Choroid plexus epithelial cell (primary cell): ENCODE data around the gene RNF103.

ENCODE experiments used
- DNase-seq: peaks from one replicate; pipeline ENCODE4 v3.0.0-alpha.2; 2010; ENCODE audit warnings: low read depth
- H3K4me3 ChIP-seq: 2 replicates; pipeline ENCODE4 v1.5.1; 2011; ENCODE audit warnings: low read depth, mild to moderate bottlenecking, control low read depth, low read length, moderate library complexity
- TF ChIP-seq, protein P1 (sequence below): conservative IDR thresholded peaks from 2 replicates; pipeline ENCODE4 v1.5.1; 2011; ENCODE audit warnings: low read depth, mild to moderate bottlenecking, control low read depth, inconsistent platforms, low read length, moderate library complexity

RNF103 gene

DNA sequence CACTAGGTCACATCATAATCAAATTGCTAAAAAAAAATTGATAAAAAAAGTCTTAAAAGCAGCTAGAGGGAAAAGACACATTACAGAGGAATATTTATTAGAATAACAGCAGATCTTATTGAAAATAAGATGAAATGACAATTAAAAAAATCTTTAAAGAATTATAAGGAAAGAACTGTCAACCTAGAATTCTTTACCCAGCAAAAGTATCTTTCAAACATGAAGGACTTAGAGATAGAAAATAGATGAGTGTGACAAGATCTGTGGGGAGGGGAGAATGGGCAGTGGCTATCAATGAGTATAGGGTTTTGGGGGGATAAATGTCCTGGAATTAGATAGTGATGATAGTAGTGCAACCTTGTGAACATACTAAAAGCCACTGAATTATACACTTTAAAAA, 26.5 kb upstream of the RNF103 start:
- no peak overlapping the region for H3K4me3 ChIP-seq
- TF ChIP-seq, protein P1, sequence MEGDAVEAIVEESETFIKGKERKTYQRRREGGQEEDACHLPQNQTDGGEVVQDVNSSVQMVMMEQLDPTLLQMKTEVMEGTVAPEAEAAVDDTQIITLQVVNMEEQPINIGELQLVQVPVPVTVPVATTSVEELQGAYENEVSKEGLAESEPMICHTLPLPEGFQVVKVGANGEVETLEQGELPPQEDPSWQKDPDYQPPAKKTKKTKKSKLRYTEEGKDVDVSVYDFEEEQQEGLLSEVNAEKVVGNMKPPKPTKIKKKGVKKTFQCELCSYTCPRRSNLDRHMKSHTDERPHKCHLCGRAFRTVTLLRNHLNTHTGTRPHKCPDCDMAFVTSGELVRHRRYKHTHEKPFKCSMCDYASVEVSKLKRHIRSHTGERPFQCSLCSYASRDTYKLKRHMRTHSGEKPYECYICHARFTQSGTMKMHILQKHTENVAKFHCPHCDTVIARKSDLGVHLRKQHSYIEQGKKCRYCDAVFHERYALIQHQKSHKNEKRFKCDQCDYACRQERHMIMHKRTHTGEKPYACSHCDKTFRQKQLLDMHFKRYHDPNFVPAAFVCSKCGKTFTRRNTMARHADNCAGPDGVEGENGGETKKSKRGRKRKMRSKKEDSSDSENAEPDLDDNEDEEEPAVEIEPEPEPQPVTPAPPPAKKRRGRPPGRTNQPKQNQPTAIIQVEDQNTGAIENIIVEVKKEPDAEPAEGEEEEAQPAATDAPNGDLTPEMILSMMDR = no peak
- no peak for DNase-seq

DNA sequence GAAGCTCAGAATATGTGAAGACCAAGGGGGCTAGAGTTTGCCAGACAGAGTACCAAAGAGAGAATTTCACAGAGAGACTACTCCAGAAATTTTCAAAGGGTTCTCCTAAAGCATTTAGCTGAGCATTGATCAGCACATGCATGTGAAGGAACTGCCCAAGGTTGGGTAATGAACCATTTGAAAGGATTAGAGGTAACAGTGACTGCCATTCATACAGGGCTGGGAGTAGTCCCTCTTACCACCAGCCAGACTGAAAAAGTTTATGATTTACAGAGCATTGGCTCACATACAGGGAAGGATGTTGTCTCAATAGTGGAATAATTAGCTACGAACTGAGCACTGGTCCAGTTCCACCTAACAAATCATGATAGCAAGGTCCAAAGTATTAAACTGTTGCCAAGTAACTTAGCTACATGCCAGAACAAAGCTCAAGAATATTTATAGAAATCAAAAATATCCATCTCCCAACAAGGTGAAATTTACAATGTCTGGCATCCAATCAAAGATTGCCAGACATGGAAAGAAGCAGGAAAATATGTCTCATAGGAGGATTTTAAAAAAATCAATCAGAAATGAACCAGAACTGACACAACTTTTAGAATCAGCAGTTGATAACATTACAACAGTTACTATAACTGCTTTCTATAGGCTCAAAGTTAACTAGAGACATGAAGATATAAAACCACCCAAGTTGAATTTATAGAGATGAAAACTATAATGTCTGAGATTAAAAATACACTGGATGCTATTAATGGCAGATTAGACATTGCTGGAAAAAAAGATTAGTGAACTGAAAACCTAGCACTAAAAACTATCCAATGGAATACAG, 25.7 kb upstream of the RNF103 start:
- TF ChIP-seq, protein P1 = no peak
- no peak for DNase-seq

DNA sequence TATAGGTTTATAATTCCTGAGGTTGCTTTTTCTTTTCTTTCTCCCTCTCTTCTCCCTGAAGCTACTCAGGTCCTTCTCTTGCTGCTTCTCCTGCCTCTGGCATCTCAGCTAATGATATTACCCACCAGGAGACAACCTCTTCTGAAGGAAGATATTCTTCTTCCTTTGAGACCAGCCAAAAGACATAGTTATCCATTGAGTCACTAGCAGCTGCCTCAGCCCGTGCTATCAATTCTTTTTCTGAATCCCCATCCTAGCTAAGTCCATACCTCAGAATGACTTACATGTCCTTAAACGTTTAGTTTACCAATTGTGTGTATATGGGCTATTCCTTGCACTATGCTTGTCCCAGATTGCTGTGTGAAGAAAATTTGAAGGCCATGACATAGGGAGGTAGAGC, 25.0 kb upstream of the RNF103 start:
- DNase-seq = peak; percentile 18
- H3K4me3 ChIP-seq = no peak overlapping the region
- TF ChIP-seq, protein P1 = no peak

More for the DNA sequence above, 25.7 kb upstream of the RNF103 start:
- no peak overlapping the region for H3K4me3 ChIP-seq

DNA sequence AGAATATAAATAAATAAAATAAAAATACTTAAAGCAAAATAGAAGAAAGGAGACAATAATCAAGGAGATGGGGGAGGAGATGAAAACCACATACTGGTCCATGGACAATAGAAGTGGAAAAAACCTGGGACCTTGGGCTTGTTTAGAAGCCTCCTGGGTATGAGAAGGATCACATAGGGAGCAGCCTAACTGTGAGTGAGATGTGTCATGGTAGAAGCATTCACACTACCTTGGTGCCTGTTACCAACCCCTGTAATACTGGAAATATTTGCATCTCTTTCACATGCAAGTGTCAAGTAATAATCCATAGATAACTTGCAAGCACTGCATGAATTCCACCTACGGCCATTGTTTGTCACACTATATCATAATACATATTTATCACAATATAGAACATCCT, 23.2 kb upstream of the RNF103 start:
- no peak for DNase-seq
- TF ChIP-seq, protein P1 = no peak

DNA sequence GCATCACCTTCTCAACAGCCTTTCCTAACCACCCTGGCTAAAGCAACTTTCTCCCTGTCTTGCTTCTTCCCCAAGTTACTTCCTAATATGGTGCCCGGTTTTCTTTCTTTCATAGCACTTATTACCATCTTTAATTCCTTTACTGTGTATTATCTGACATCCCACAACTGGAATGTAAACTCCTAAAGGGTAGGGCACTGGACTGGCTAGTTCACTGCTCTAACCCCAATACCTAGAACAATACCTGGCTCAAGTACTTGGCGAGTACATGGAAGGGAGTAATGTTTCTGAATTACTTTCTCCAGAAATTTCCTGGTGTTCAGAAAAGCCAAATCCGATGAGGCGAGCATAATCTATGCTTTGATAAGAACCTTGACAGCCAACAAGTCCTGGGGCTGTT, 22.7 kb upstream of the RNF103 start:
- no peak overlapping the region for H3K4me3 ChIP-seq
- TF ChIP-seq, protein P1 = no peak
- no peak for DNase-seq

More for the DNA sequence above, 23.2 kb upstream of the RNF103 start:
- H3K4me3 ChIP-seq = no peak overlapping the region

DNA sequence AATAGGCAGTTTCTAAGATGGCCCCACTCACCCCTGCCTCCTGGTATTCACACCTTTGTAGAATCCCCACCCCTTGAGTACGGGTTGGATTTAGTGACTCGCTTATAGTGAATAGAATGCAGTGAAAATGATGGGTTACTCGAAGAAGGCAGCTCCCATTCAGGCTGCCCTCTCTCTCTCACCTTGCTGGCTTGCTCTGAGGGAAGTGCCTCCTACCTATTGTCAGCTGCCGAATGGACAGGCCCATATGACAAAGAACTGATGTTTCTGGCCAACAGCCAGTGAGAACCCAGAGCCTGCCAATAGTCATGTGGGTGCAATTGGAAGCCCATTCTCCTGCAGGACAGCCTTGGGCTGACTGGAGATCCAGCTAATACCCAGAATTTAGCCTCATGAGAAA, 22.1 kb upstream of the RNF103 start:
- TF ChIP-seq, protein P1 = no peak
- no peak overlapping the region for H3K4me3 ChIP-seq
- no peak for DNase-seq

DNA sequence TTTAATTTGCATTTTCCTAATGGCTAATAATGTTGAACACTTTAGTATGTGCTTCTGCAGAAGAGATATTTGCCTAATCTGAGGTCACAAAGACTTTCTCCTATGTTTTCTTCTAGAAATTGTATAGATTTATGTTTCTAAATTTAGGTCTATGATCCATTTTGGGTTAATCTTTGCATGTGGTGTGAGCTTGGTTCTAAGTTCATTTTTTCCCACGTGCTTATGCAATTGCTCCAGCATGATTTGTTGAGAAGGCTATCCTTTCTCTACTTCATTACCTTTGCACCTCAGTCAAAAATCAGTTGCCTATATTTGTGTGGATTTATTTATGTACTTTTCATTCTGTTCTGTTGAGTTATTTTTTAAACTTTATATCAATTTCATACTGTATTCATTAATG, 15.0 kb upstream of the RNF103 start:
- H3K4me3 ChIP-seq = no peak overlapping the region
- no peak for DNase-seq
- TF ChIP-seq, protein P1 = no peak
